Hepatocyte (in vitro differentiated cells): ENCODE results near the gene AQP1. TPM values are rescaled to one million over a fixed set of nuclear protein-coding genes. Genes with fewer than 3 reads are reported as not detected.

Source experiments
- DNase-seq: peaks from one replicate; pipeline ENCODE4 v3.0.0-alpha.2; 2016; ENCODE audit warnings: low spot score
- H2AFZ ChIP-seq: fragments of 200-600 bp; sonication (generic); 2 replicates; pipeline ENCODE4 v1.6.0; 2016; ENCODE audit warnings: antibody characterized with exemption, mild to moderate bottlenecking
- H3K27ac ChIP-seq: fragments of 200-600 bp; sonication (generic); 2 replicates; pipeline ENCODE4 v1.5.1; 2016; ENCODE audit warnings: mild to moderate bottlenecking
- H3K27me3 ChIP-seq: fragments of 200-600 bp; sonication (generic); 2 replicates; pipeline ENCODE4 v1.6.1; 2016
- H3K36me3 ChIP-seq: fragments of 200-600 bp; sonication (generic); replicated peaks from 2 replicates; pipeline ENCODE4 v1.5.1; 2016; ENCODE audit warnings: low read depth; ENCODE audit not compliant: insufficient read depth
- H3K4me1 ChIP-seq: fragments of 200-600 bp; sonication (generic); 2 replicates; pipeline ENCODE4 v1.5.1; 2016; ENCODE audit warnings: mild to moderate bottlenecking, moderate library complexity; ENCODE audit not compliant: insufficient read depth
- H3K4me2 ChIP-seq: fragments of 200-600 bp; sonication (generic); 2 replicates; pipeline ENCODE4 v1.6.0; 2016
- H3K4me3 ChIP-seq: fragments of 200-600 bp; sonication (generic); 2 replicates; pipeline ENCODE4 v1.5.1; 2016; ENCODE audit warnings: mild to moderate bottlenecking
- H3K79me2 ChIP-seq: fragments of 200-600 bp; sonication (generic); 2 replicates; pipeline ENCODE4 v1.6.0; 2017; ENCODE audit warnings: mild to moderate bottlenecking
- H3K9me2 ChIP-seq: fragments of 200-600 bp; sonication (generic); replicated peaks from 2 replicates; pipeline ENCODE4 v1.6.0; 2017; ENCODE audit warnings: mild to moderate bottlenecking; ENCODE audit not compliant: insufficient read depth
- H3K9me3 ChIP-seq: fragments of 200-600 bp; sonication (generic); 2 replicates; pipeline ENCODE4 v1.5.1; 2016; ENCODE audit warnings: low read depth, mild to moderate bottlenecking
- H4K20me1 ChIP-seq: fragments of 200-600 bp; sonication (generic); 2 replicates; pipeline ENCODE4 v1.6.0; 2016; ENCODE audit warnings: mild to moderate bottlenecking; ENCODE audit not compliant: insufficient read depth, poor library complexity, severe bottlenecking
- EZH2 ChIP-seq: fragments of 200-600 bp; sonication (generic); IDR thresholded peaks from 2 replicates; pipeline ENCODE4 v1.6.1; 2016; ENCODE audit warnings: antibody characterized with exemption, mild to moderate bottlenecking, borderline replicate concordance
- EZH2phosphoT487 ChIP-seq: fragments of 200-600 bp; sonication (generic); IDR thresholded peaks from one replicate; pipeline ENCODE4 v1.6.1; 2018; ENCODE audit warnings: antibody characterized with exemption, mild to moderate bottlenecking, low read depth, moderate library complexity; ENCODE audit not compliant: unreplicated experiment, severe bottlenecking
- WGBS: methylation state at CpG from one replicate; pipeline ENCODE4 v1.1.6; 2016; ENCODE audit warnings: low lambda C conversion rate; ENCODE audit errors: missing lambda C conversion rate; 5-methylcytosine and 5-hydroxymethylcytosine counted together
- polyA plus RNA-seq: library from polyadenylated mRNA; unstranded; fragments of >200 nt; fragmentation: Nextera tagmentation; extraction: Ambion mirVana; gene quantifications from 2 replicates; pipeline ENCODE4 v1.2.1, GENCODE V29; 2016
- total RNA-seq: library from RNA; depleted of rRNA; stranded (reverse); fragments of >200 nt; gene quantifications from 2 replicates; pipeline ENCODE4 v1.2.3, GENCODE V29; 2014
- TF ChIP-seq, protein P1 (sequence below): fragments of 200-600 bp; sonication (generic); IDR thresholded peaks from 2 replicates; pipeline ENCODE4 v1.5.1; 2016; ENCODE audit warnings: antibody characterized with exemption, mild to moderate bottlenecking; ENCODE audit not compliant: poor library complexity

AQP1 gene
- total and polyA plus RNA-seq, 2 experiments from 2014 or later = 124 to 183 TPM

DNA sequence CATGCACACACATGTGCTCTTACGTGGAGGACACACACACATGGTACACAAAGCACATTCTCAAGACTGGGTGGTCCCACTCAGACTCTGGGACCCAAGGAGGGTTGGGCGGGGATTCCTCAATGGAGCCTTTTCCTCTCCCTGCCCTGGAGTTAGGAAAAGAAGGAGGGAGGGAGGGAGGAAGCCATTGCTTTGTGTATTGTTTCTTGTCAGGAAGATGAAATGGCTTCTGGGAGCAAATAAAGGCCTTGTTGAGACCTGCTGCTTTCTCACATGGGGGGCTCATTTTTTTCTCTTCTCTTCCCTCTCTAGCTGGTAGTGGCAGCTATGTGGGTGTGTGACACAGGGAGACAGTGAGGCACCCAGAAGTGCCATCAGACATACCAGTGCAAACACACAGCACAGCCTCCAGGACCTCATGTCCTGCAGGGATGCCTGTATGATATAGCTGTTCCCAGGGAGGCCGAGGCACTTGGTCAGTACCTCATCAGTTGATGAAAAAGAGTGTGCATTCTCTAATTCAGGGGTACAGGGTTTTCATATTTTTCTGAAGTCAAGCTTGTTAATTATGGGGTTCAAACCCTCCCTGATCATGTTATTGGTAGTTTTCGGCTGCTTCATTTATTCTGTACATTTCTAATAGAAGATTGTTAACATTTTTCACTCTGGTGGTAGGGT is 5.7 kb downstream of the AQP1 start:
- no peaks in the 10 kb centered on the region for H3K9me2 ChIP-seq
- no peaks in the 10 kb centered on the region for H4K20me1 ChIP-seq
- 94% methylated on average over 4 of the region's 4 CpGs for WGBS
- no peak for DNase-seq
- H3K4me1 ChIP-seq = peaks cover 25% of the 10 kb centered on the region
- H3K79me2 ChIP-seq = no peaks in the 10 kb centered on the region
- H3K4me3 ChIP-seq = no peak overlapping the region
- H3K4me2 ChIP-seq = no peak overlapping the region
- H3K27ac ChIP-seq = no peak overlapping the region
- no peaks in the 10 kb centered on the region for H3K27me3 ChIP-seq
- H3K9me3 ChIP-seq = no peaks in the 10 kb centered on the region
- TF ChIP-seq EZH2 = no peak
- TF ChIP-seq EZH2phosphoT487 = no peak
- TF ChIP-seq, protein P1, sequence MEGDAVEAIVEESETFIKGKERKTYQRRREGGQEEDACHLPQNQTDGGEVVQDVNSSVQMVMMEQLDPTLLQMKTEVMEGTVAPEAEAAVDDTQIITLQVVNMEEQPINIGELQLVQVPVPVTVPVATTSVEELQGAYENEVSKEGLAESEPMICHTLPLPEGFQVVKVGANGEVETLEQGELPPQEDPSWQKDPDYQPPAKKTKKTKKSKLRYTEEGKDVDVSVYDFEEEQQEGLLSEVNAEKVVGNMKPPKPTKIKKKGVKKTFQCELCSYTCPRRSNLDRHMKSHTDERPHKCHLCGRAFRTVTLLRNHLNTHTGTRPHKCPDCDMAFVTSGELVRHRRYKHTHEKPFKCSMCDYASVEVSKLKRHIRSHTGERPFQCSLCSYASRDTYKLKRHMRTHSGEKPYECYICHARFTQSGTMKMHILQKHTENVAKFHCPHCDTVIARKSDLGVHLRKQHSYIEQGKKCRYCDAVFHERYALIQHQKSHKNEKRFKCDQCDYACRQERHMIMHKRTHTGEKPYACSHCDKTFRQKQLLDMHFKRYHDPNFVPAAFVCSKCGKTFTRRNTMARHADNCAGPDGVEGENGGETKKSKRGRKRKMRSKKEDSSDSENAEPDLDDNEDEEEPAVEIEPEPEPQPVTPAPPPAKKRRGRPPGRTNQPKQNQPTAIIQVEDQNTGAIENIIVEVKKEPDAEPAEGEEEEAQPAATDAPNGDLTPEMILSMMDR = no peak
- H3K36me3 ChIP-seq = no peaks in the 10 kb centered on the region
- H2AFZ ChIP-seq = no peak overlapping the region

DNA sequence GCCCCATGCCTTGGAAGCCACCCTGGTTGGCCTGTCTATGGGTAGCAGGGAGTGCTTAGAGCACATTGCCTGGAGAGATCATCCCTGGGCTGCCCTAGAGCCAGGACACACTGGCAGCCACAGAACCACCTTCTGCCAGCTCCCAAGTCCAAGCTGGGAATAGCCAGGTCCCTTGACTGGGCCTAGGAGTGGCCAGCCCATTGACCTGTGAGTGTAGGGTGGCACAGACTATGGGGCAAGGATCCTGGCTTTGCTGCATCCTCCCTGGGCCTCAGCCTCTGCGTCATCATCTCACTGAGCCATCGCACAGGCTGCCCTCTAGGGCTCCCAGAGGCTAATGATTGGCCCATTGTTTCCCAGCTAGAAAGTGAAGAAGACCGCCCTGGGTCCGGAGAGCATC is 7.0 kb downstream of the AQP1 start:
- Histone ChIP-seq H3K36me3 (no peaks in the 10 kb centered on the region), H4K20me1 (no peaks in the 10 kb centered on the region), H3K4me3 (no peak overlapping the region), H3K27ac (no peak overlapping the region), H3K4me1 (peaks cover 19% of the 10 kb centered on the region), H3K27me3 (no peaks in the 10 kb centered on the region), H3K9me2 (no peaks in the 10 kb centered on the region), H3K4me2 (no peak overlapping the region), H2AFZ (no peak overlapping the region), H3K9me3 (no peaks in the 10 kb centered on the region), H3K79me2 (no peaks in the 10 kb centered on the region)
- 88% methylated on average over 4 of the region's 4 CpGs for WGBS
- TF ChIP-seq, protein P1 = no peak
- no peak for TF ChIP-seq EZH2phosphoT487
- TF ChIP-seq EZH2 = no peak
- DNase-seq = no peak

DNA sequence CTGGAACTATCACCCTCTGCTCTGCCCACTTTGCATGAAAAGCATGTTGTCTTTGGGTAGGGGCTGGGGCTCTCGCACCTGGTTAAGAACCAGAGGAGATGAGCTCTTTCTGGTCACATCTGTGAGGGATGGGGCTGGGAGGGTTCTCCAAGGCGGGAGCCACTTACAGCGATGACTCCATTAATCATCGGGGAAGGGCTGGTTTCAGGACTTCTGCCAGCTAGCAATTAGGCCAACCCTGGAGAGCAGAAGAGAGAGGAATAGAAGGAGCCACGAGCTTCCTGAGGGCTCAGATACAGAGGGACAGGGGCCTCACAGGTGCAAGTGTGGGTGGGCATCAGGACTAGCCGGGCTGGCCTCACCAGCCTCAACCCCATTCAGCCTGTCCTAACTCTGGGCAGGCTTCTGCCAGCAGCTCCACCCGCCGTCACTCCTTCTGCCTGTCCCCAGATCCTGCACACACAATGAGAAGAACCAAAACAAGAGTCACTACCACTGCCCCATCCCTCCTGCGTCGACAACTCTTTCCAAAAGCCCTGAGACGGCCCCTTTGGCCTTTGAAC is 8.4 kb downstream of the AQP1 start:
- no peak overlapping the region for H2AFZ ChIP-seq
- H4K20me1 ChIP-seq = no peaks in the 10 kb centered on the region
- H3K79me2 ChIP-seq = no peaks in the 10 kb centered on the region
- H3K4me1 ChIP-seq = peaks cover 10% of the 10 kb centered on the region
- no peaks in the 10 kb centered on the region for H3K27me3 ChIP-seq
- TF ChIP-seq EZH2 = no peak
- TF ChIP-seq EZH2phosphoT487 = no peak
- TF ChIP-seq, protein P1 = no peak
- H3K4me3 ChIP-seq = no peak overlapping the region
- 89% methylated on average over 11 of the region's 11 CpGs for WGBS
- H3K4me2 ChIP-seq = no peak overlapping the region
- no peak for DNase-seq
- no peaks in the 10 kb centered on the region for H3K36me3 ChIP-seq
- no peaks in the 10 kb centered on the region for H3K9me3 ChIP-seq
- H3K9me2 ChIP-seq = no peaks in the 10 kb centered on the region
- no peak overlapping the region for H3K27ac ChIP-seq
